Measurements from ENCODE around the gene VAV1. TPM values are rescaled to one million over a fixed set of nuclear protein-coding genes. Genes with fewer than 3 reads are reported as not detected.

The VAV1 gene
- total and polyA plus RNA-seq, 2 of the 13 experiments (the other 11 are each of a cell fraction or from before 2014, with no cell fraction given), result not detected

DNA sequence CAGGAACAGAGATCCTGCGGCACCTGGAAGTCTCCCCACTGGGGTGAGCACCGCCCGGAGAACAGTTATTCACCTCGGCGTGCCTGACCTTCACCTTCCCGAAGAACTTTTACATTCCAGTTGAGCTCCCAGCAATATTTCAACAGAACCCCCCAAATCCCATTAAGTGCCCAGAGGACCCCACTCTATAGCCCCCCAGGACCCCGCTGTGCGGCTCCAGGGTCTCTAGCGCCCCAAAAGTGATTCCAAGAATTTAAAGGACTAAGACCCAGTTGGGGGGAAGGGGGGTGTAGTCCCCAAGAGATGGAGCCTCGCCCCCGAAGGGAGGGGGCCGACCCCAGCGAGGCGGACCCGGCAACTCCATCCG, 35.6 kb upstream of the VAV1 start (continued):
- TF ChIP-seq, protein P1, sequence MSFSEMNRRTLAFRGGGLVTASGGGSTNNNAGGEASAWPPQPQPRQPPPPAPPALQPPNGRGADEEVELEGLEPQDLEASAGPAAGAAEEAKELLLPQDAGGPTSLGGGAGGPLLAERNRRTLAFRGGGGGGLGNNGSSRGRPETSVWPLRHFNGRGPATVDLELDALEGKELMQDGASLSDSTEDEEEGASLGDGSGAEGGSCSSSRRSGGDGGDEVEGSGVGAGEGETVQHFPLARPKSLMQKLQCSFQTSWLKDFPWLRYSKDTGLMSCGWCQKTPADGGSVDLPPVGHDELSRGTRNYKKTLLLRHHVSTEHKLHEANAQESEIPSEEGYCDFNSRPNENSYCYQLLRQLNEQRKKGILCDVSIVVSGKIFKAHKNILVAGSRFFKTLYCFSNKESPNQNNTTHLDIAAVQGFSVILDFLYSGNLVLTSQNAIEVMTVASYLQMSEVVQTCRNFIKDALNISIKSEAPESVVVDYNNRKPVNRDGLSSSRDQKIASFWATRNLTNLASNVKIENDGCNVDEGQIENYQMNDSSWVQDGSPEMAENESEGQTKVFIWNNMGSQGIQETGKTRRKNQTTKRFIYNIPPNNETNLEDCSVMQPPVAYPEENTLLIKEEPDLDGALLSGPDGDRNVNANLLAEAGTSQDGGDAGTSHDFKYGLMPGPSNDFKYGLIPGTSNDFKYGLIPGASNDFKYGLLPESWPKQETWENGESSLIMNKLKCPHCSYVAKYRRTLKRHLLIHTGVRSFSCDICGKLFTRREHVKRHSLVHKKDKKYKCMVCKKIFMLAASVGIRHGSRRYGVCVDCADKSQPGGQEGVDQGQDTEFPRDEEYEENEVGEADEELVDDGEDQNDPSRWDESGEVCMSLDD (CRISPR knock-in tag; IDR thresholded peaks at IDR 0.05; ENCODE audit: borderline replicate concordance), result peak; percentile 51; the same call in 1 of the 2 replicates
- TF ChIP-seq PHF21A (CRISPR knock-in tag; IDR thresholded peaks at IDR 0.05) (no peak), SNAPC4 (CRISPR knock-in tag; IDR thresholded peaks at IDR 0.05) (peak; percentile 20; the same call in 1 of the 2 replicates), RORA (CRISPR knock-in tag; IDR thresholded peaks at IDR 0.05) (no peak), SIN3A (IDR thresholded peaks at IDR 0.05; ENCODE audit: borderline replicate concordance, low read depth, low read length) (no peak; the same call in 1 of the 2 replicates), ZNF691 (CRISPR knock-in tag; IDR thresholded peaks at IDR 0.05; ENCODE audit: borderline replicate concordance, low read depth) (no peak), ZNF792 (CRISPR knock-in tag; IDR thresholded peaks at IDR 0.05) (no peak), ZNF33B (CRISPR knock-in tag; IDR thresholded peaks at IDR 0.05) (no peak), PRDM10 (CRISPR knock-in tag; IDR thresholded peaks at IDR 0.05; ENCODE audit: low read depth) (no peak), ZNF772 (CRISPR knock-in tag; IDR thresholded peaks at IDR 0.05) (no peak), ZNF18 (CRISPR knock-in tag; IDR thresholded peaks at IDR 0.05; ENCODE audit: insufficient replicate concordance) (no peak), ZNF556 (CRISPR knock-in tag; IDR thresholded peaks at IDR 0.05; ENCODE audit: borderline replicate concordance) (no peak)
- TF ChIP-seq, protein P2, sequence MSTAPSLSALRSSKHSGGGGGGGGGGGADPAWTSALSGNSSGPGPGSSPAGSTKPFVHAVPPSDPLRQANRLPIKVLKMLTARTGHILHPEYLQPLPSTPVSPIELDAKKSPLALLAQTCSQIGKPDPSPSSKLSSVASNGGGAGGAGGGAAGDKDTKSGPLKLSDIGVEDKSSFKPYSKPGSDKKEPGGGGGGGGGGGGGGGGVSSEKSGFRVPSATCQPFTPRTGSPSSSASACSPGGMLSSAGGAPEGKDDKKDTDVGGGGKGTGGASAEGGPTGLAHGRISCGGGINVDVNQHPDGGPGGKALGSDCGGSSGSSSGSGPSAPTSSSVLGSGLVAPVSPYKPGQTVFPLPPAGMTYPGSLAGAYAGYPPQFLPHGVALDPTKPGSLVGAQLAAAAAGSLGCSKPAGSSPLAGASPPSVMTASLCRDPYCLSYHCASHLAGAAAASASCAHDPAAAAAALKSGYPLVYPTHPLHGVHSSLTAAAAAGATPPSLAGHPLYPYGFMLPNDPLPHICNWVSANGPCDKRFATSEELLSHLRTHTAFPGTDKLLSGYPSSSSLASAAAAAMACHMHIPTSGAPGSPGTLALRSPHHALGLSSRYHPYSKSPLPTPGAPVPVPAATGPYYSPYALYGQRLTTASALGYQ (CRISPR knock-in tag; IDR thresholded peaks at IDR 0.05), result no peak
